Panc1 (cell line): Measurements from ENCODE around the gene LIPA. TPM values are rescaled to one million over a fixed set of nuclear protein-coding genes. Genes with fewer than 3 reads are reported as not detected.
A peak's percentile ranks its signal among the peaks of the same experiment; 100 is the strongest.

Experiments used
- ATAC-seq: fragments of 200-7000 bp; cut with Tn5 transposase; 2 replicates; pipeline ENCODE4 v1.9.1; 2020; ENCODE audit warnings: mild to moderate bottlenecking, moderate library complexity
- BruUV-seq: library from RNA; stranded (reverse); fragments of 400-500 nt; replicated peaks from 2 replicates; lab custom pipeline; 2021; lab: Mats Ljungman, UMichigan
- CTCF ChIA-PET: fragments of 300-600 bp; sonication (Branson Sonifier 250); formaldehyde crosslinking; loops from one replicate; lab custom pipeline; 2022; ENCODE audit warnings: antibody characterized with exemption; lab: Charles Lee
- POLR2A ChIA-PET: fragments of 300-600 bp; sonication (Branson Sonifier 250); formaldehyde crosslinking; loops from one replicate; lab custom pipeline; 2022; ENCODE audit warnings: antibody characterized with exemption; lab: Charles Lee
- DNase-seq: peaks from one replicate; pipeline ENCODE4 v3.0.0-alpha.2; 2010; ENCODE audit warnings: low read depth, low spot score
- H3K27ac ChIP-seq: 2 replicates; pipeline ENCODE4 v1.5.1; 2011; ENCODE audit warnings: mild to moderate bottlenecking, low read length, inconsistent platforms
- H3K27me3 ChIP-seq: fragments of 200-500 bp; sonication (Bioruptor generic); 2 replicates; pipeline ENCODE4 v1.6.0; 2014; ENCODE audit warnings: low read length, inconsistent platforms; ENCODE audit not compliant: control insufficient read depth, insufficient read depth
- H3K36me3 ChIP-seq: fragments of 200-500 bp; sonication (Bioruptor generic); 2 replicates; pipeline ENCODE4 v1.5.1; 2014; ENCODE audit warnings: inconsistent platforms, mild to moderate bottlenecking, low read length, moderate library complexity; ENCODE audit not compliant: control insufficient read depth, insufficient read depth
- H3K4me1 ChIP-seq: 2 replicates; pipeline ENCODE4 v1.5.1; 2011; ENCODE audit warnings: inconsistent platforms, mild to moderate bottlenecking, low read length, moderate library complexity; ENCODE audit not compliant: control insufficient read depth, insufficient read depth
- H3K4me3 ChIP-seq, 2 experiments: 2 replicates each; pipeline ENCODE4 v1.5.1; 2011 to 2012; ENCODE audit warnings: low read depth in 2 of 2, low read length in 2 of 2, mild to moderate bottlenecking in 2 of 2, inconsistent platforms in 1 of 2, moderate library complexity in 1 of 2
- H3K9me3 ChIP-seq: fragments of 200-500 bp; sonication (Bioruptor generic); 2 replicates; pipeline ENCODE4 v1.5.1; 2014; ENCODE audit warnings: low read depth, mild to moderate bottlenecking, inconsistent platforms, low read length, moderate library complexity; ENCODE audit not compliant: control insufficient read depth, insufficient read depth
- CTCF ChIP-seq: fragments of 450-650 bp; IDR thresholded peaks from 2 replicates; pipeline ENCODE4 v1.5.1; 2017; ENCODE audit warnings: mild to moderate bottlenecking
- POLR2AphosphoS5 ChIP-seq: IDR thresholded peaks from 2 replicates; pipeline ENCODE4 v1.6.1; 2012; ENCODE audit warnings: mild to moderate bottlenecking, low read depth, low read length, moderate library complexity
- REST ChIP-seq, 2 experiments: IDR thresholded peaks; 2 replicates each; pipeline ENCODE4 v1.6.1; 2011 to 2012; ENCODE audit warnings: low read depth in 2 of 2, control low read depth in 1 of 2, low read length in 1 of 2, mild to moderate bottlenecking in 1 of 2, moderate library complexity in 1 of 2; ENCODE audit not compliant: insufficient read depth in 1 of 2
- SIN3A ChIP-seq: IDR thresholded peaks from 2 replicates; pipeline ENCODE4 v1.6.1; 2012; ENCODE audit warnings: low read depth, mild to moderate bottlenecking, low read length, moderate library complexity, borderline replicate concordance; ENCODE audit not compliant: insufficient read depth
- TCF7L2 ChIP-seq: IDR thresholded peaks from 2 replicates; pipeline ENCODE4 v1.6.1; 2011; ENCODE audit warnings: mild to moderate bottlenecking, low read depth, low read length, inconsistent platforms
- in situ Hi-C: cut with HindIII; loops from 2 replicates; pipeline ENCODE4 v1.10.0; 2016; ENCODE audit warnings: low sequenced_read_pairs, low pct_unique_long_range_greater_than_20kb
- intact Hi-C: fragments of 100-400 bp; cut with micrococcal nuclease; formaldehyde crosslinking; loops from one replicate; pipeline ENCODE4 v1.10.0; 2022; ENCODE audit not compliant: unreplicated experiment
- total RNA-seq: library from RNA; stranded (reverse); gene quantifications from one replicate; pipeline ENCODE4 v1.2.1, GENCODE V29; 2021; ENCODE audit not compliant: unreplicated experiment

Gene LIPA
- total RNA-seq, 1 experiment from 2014 or later = 172 TPM

- ATAC-seq (peak; percentile 33), DNase-seq (no peak)
- Histone ChIP-seq H3K9me3 (no peaks in the 10 kb centered on the region), H3K27me3 (no peaks in the 10 kb centered on the region), H3K27ac (peak overlapping the region; percentile 98), H3K4me1 (peaks cover 49% of the 10 kb centered on the region), H3K4me3 (no peak overlapping the region), H3K36me3 (no peaks in the 10 kb centered on the region)
- intact Hi-C loops (no loop called here), in situ Hi-C loops (no loop called here)
- CTCF ChIA-PET = no interaction called here
- TF ChIP-seq SIN3A (no peak), TCF7L2 (no peak), POLR2AphosphoS5 (no peak), CTCF (no peak), REST (IDR thresholded peaks at IDR 0.05; ENCODE audit: insufficient read depth in 1 of 2, low read depth in 2 of 2, low read length in 1 of 2) (no peak)
- POLR2A ChIA-PET = interaction anchor here (0.6 kb wide), 1 partner anchor 28 kb away, joined by 3 read pairs; no protein-coding TSS in a partner anchor
- BruUV-seq = no TSS peak
These were observed 27.9 kb upstream of the LIPA start for GRCh38 chr10:89279421-89279869.

GRCh38 chr10:89278900-89279392, 27.4 kb upstream of the LIPA start:
- no peak overlapping the region for H3K4me3 ChIP-seq
- ChIA-PET CTCF (no interaction called here), POLR2A (interaction anchor here (0.6 kb wide), 1 partner anchor 29 kb away, joined by 3 read pairs; no protein-coding TSS in a partner anchor)
- intact Hi-C loops = no loop called here
- no TSS peak for BruUV-seq
- TF ChIP-seq SIN3A = no peak
- TF ChIP-seq CTCF = no peak
- no peak for TF ChIP-seq POLR2AphosphoS5
- DNase-seq (no peak), ATAC-seq (peak; percentile 26)
- peaks cover 44% of the 10 kb centered on the region for H3K4me1 ChIP-seq
- H3K9me3 ChIP-seq = no peaks in the 10 kb centered on the region
- no peaks in the 10 kb centered on the region for H3K36me3 ChIP-seq
- peak overlapping the region; percentile 98 for H3K27ac ChIP-seq
- in situ Hi-C loops = no loop called here
- H3K27me3 ChIP-seq = no peaks in the 10 kb centered on the region
